Epithelial cell of prostate (primary cell): ENCODE measurements around the gene ARHGAP32.

Experiments
- DNase-seq: peaks from one replicate; pipeline ENCODE4 v3.0.0-alpha.2; 2011; ENCODE audit warnings: low read depth, low spot score
- H3K27ac ChIP-seq: fragments of 450-650 bp; 2 replicates; pipeline ENCODE4 v1.5.1; 2017; ENCODE audit warnings: mild to moderate bottlenecking

ARHGAP32 gene

GRCh38 chr11:129192150-129192549 lies at the start of gene ARHGAP32:
TSS of gene ARHGAP32 (minus strand) at chr11:129192325. CDS start at chr11:129192198, 127 bp downstream.
- DNase-seq = peak; percentile 43
- peak within 1 kb of the TSS; percentile 88 for H3K27ac ChIP-seq

- DNase-seq = no peak
- no peak overlapping the region for H3K27ac ChIP-seq
Measured at GRCh38 chr11:129239207-129239606, 47.1 kb upstream of the ARHGAP32 start.

GRCh38 chr11:129237880-129238638 lies 45.9 kb upstream of the ARHGAP32 start:
- H3K27ac ChIP-seq = no peak overlapping the region
- no peak for DNase-seq

- H3K27ac ChIP-seq = no peak overlapping the region
- no peak for DNase-seq
Measured at GRCh38 chr11:129237456-129237855, 45.3 kb upstream of the ARHGAP32 start.

- DNase-seq = no peak
- no peak overlapping the region for H3K27ac ChIP-seq
Measured at GRCh38 chr11:129236850-129237249, 44.7 kb upstream of the ARHGAP32 start.

GRCh38 chr11:129234978-129235377 lies 42.9 kb upstream of the ARHGAP32 start:
- DNase-seq = no peak
- no peak overlapping the region for H3K27ac ChIP-seq

- DNase-seq = no peak
- H3K27ac ChIP-seq = no peak overlapping the region
Measured at GRCh38 chr11:129230006-129230405, 37.9 kb upstream of the ARHGAP32 start.

- no peak overlapping the region for H3K27ac ChIP-seq
- no peak for DNase-seq
Measured at GRCh38 chr11:129226207-129226798, 34.2 kb upstream of the ARHGAP32 start.

GRCh38 chr11:129225190-129225589 lies 33.1 kb upstream of the ARHGAP32 start:
- DNase-seq = peak; percentile 64
- H3K27ac ChIP-seq = peak overlapping the region; percentile 30

- no peak overlapping the region for H3K27ac ChIP-seq
Measured at GRCh38 chr11:129224538-129224937, 32.4 kb upstream of the ARHGAP32 start.

GRCh38 chr11:129223701-129224149 lies 31.6 kb upstream of the ARHGAP32 start:
- no peak overlapping the region for H3K27ac ChIP-seq
- no peak for DNase-seq

More at GRCh38 chr11:129224538-129224937, 32.4 kb upstream of the ARHGAP32 start:
- no peak for DNase-seq

GRCh38 chr11:129223260-129223659 lies 31.1 kb upstream of the ARHGAP32 start:
- H3K27ac ChIP-seq = no peak overlapping the region
- DNase-seq = no peak

GRCh38 chr11:129222158-129222557 lies 30.0 kb upstream of the ARHGAP32 start:
- no peak overlapping the region for H3K27ac ChIP-seq
- no peak for DNase-seq

GRCh38 chr11:129215506-129216245 lies 23.6 kb upstream of the ARHGAP32 start:
- no peak overlapping the region for H3K27ac ChIP-seq
- DNase-seq = no peak

GRCh38 chr11:129214710-129215295 lies 22.7 kb upstream of the ARHGAP32 start:
- H3K27ac ChIP-seq = no peak overlapping the region
- DNase-seq = no peak

GRCh38 chr11:129213261-129213660 lies 21.1 kb upstream of the ARHGAP32 start:
- DNase-seq = no peak
- no peak overlapping the region for H3K27ac ChIP-seq

- no peak for DNase-seq
- H3K27ac ChIP-seq = no peak overlapping the region
Measured at GRCh38 chr11:129211397-129211796, 19.3 kb upstream of the ARHGAP32 start.

GRCh38 chr11:129210831-129211181 lies 18.7 kb upstream of the ARHGAP32 start:
- H3K27ac ChIP-seq = no peak overlapping the region
- no peak for DNase-seq

GRCh38 chr11:129209891-129210830 lies 18.0 kb upstream of the ARHGAP32 start:
- no peak overlapping the region for H3K27ac ChIP-seq
- no peak for DNase-seq

GRCh38 chr11:129208863-129209262 lies 16.7 kb upstream of the ARHGAP32 start:
- DNase-seq = no peak
- no peak overlapping the region for H3K27ac ChIP-seq
